ENCODE data around the gene IFT57.

The IFT57 gene

GRCh38 chr3:108243243-108243642 lies 21.0 kb upstream of the IFT57 start:
- Histone ChIP-seq H3K9ac (no peak overlapping the region), H3K27ac (no peak overlapping the region), H3K4me3 (no peak overlapping the region), H3K9me3 (replicated peaks in 1 of 11) (peaks cover 0 to 25% (median 8%) of the 10 kb centered on the region in 11 experiments; a peak in 15 of 22 replicates), H4K20me1 (no peaks in the 10 kb centered on the region), H3K36me3 (no peaks in the 10 kb centered on the region), H3K27me3 (no peaks in the 10 kb centered on the region), H3K4me2 (no peak overlapping the region), H3K4me1 (peaks cover 0 to 2% (median 0%) of the 10 kb centered on the region in 10 experiments; a peak in 2 of 20 replicates)
- no peak for TF ChIP-seq Cebpa-rat (IDR thresholded peaks at IDR 0.05)

GRCh38 chr3:108242776-108243175 lies 20.6 kb upstream of the IFT57 start:
- H3K4me3 ChIP-seq = no peak overlapping the region
- no peak overlapping the region for H3K27ac ChIP-seq
- no peaks in the 10 kb centered on the region for H3K27me3 ChIP-seq
- H3K4me2 ChIP-seq = no peak overlapping the region
- H3K4me1 ChIP-seq = no peaks in the 10 kb centered on the region
- H3K36me3 ChIP-seq = no peaks in the 10 kb centered on the region
- TF ChIP-seq Cebpa-rat (IDR thresholded peaks at IDR 0.05) = no peak
- H3K9me3 ChIP-seq (replicated peaks in 1 of 11) = peaks cover 0 to 25% (median 8%) of the 10 kb centered on the region in 11 experiments; a peak in 15 of 22 replicates
- H4K20me1 ChIP-seq = no peaks in the 10 kb centered on the region
- H3K9ac ChIP-seq = no peak overlapping the region

- H3K9me3 ChIP-seq (replicated peaks in 1 of 11) = peaks cover 0 to 25% (median 8%) of the 10 kb centered on the region in 11 experiments; a peak in 15 of 22 replicates
- no peaks in the 10 kb centered on the region for H3K4me1 ChIP-seq
- H3K9ac ChIP-seq = no peak overlapping the region
- no peaks in the 10 kb centered on the region for H3K27me3 ChIP-seq
- H3K4me3 ChIP-seq = no peak overlapping the region
- no peaks in the 10 kb centered on the region for H3K36me3 ChIP-seq
- no peak for TF ChIP-seq Cebpa-rat (IDR thresholded peaks at IDR 0.05)
- no peak overlapping the region for H3K27ac ChIP-seq
- H3K4me2 ChIP-seq = no peak overlapping the region
- no peaks in the 10 kb centered on the region for H4K20me1 ChIP-seq
Observed at GRCh38 chr3:108241721-108242120, 19.5 kb upstream of the IFT57 start.

- peaks cover 0 to 25% (median 10%) of the 10 kb centered on the region in 11 experiments; a peak in 16 of 22 replicates for H3K9me3 ChIP-seq (replicated peaks in 1 of 11)
- H3K36me3 ChIP-seq = no peaks in the 10 kb centered on the region
- H3K27ac ChIP-seq = no peak overlapping the region
- H4K20me1 ChIP-seq = no peaks in the 10 kb centered on the region
- no peak overlapping the region for H3K4me2 ChIP-seq
- no peak overlapping the region for H3K9ac ChIP-seq
- H3K4me1 ChIP-seq = no peaks in the 10 kb centered on the region
- no peak overlapping the region for H3K4me3 ChIP-seq
- no peak for TF ChIP-seq Cebpa-rat (IDR thresholded peaks at IDR 0.05)
- H3K27me3 ChIP-seq = no peaks in the 10 kb centered on the region
Observed at GRCh38 chr3:108241146-108241545, 18.9 kb upstream of the IFT57 start.

GRCh38 chr3:108239082-108239481 lies 16.9 kb upstream of the IFT57 start:
- peaks cover 0 to 3% (median 0%) of the 10 kb centered on the region in 10 experiments; a peak in 2 of 20 replicates for H3K4me1 ChIP-seq
- no peak for TF ChIP-seq Cebpa-rat (IDR thresholded peaks at IDR 0.05)
- no peak overlapping the region for H3K4me2 ChIP-seq
- H3K36me3 ChIP-seq = no peaks in the 10 kb centered on the region
- no peaks in the 10 kb centered on the region for H3K27me3 ChIP-seq
- no peak overlapping the region for H3K27ac ChIP-seq
- H3K9ac ChIP-seq = no peak overlapping the region
- H3K9me3 ChIP-seq (replicated peaks in 1 of 11) = peaks cover 0 to 7% (median 0%) of the 10 kb centered on the region in 11 experiments; a peak in 7 of 22 replicates
- H3K4me3 ChIP-seq = no peak overlapping the region
- H4K20me1 ChIP-seq = no peaks in the 10 kb centered on the region

- TF ChIP-seq Cebpa-rat (IDR thresholded peaks at IDR 0.05) = no peak
- peaks cover 0 to 3% (median 0%) of the 10 kb centered on the region in 10 experiments; a peak in 2 of 20 replicates for H3K4me1 ChIP-seq
- H3K9me3 ChIP-seq (replicated peaks in 1 of 11) = peaks cover 0 to 5% (median 0%) of the 10 kb centered on the region in 11 experiments; a peak in 1 of 22 replicates
- no peak overlapping the region for H3K4me2 ChIP-seq
- no peaks in the 10 kb centered on the region for H3K27me3 ChIP-seq
- no peaks in the 10 kb centered on the region for H3K36me3 ChIP-seq
- no peak overlapping the region for H3K27ac ChIP-seq
- H3K4me3 ChIP-seq = no peak overlapping the region
- H3K9ac ChIP-seq = no peak overlapping the region
- H4K20me1 ChIP-seq = no peaks in the 10 kb centered on the region
Observed at GRCh38 chr3:108235290-108235689, 13.1 kb upstream of the IFT57 start.

GRCh38 chr3:108234387-108234957 lies 12.2 kb upstream of the IFT57 start:
- Histone ChIP-seq H4K20me1 (no peaks in the 10 kb centered on the region), H3K9me3 (replicated peaks in 1 of 11) (peaks cover 0 to 5% (median 0%) of the 10 kb centered on the region in 11 experiments; a peak in 1 of 22 replicates), H3K4me1 (peaks cover 0 to 3% (median 0%) of the 10 kb centered on the region in 10 experiments; a peak in 2 of 20 replicates), H3K4me3 (no peak overlapping the region), H3K36me3 (no peaks in the 10 kb centered on the region), H3K27me3 (no peaks in the 10 kb centered on the region), H3K9ac (no peak overlapping the region), H3K4me2 (0 out of 22 replicates have a peak overlapping the region, but pooled peaks of 2 of the 11 experiments have one; percentile 8 to 22), H3K27ac (no peak overlapping the region)
- no peak for TF ChIP-seq Cebpa-rat (IDR thresholded peaks at IDR 0.05)

GRCh38 chr3:108228286-108228685 lies 6.1 kb upstream of the IFT57 start:
- no peak overlapping the region for H3K4me3 ChIP-seq
- H3K27me3 ChIP-seq = no peaks in the 10 kb centered on the region
- H4K20me1 ChIP-seq = no peaks in the 10 kb centered on the region
- peaks cover 12 to 21% (median 16%) of the 10 kb centered on the region in 10 experiments for H3K4me1 ChIP-seq
- no peak overlapping the region for H3K27ac ChIP-seq
- no peaks in the 10 kb centered on the region for H3K36me3 ChIP-seq
- no peak for TF ChIP-seq Cebpa-rat (IDR thresholded peaks at IDR 0.05)
- H3K9me3 ChIP-seq (replicated peaks in 1 of 11) = no peaks in the 10 kb centered on the region
- no peak overlapping the region for H3K4me2 ChIP-seq
- no peak overlapping the region for H3K9ac ChIP-seq

- no peaks in the 10 kb centered on the region for H3K36me3 ChIP-seq
- TF ChIP-seq Cebpa-rat (IDR thresholded peaks at IDR 0.05) = no peak
- peaks cover 17 to 25% (median 21%) of the 10 kb centered on the region in 10 experiments for H3K4me1 ChIP-seq
- no peak overlapping the region for H3K27ac ChIP-seq
- H3K9ac ChIP-seq = no peak overlapping the region
- H4K20me1 ChIP-seq = no peaks in the 10 kb centered on the region
- no peak overlapping the region for H3K4me3 ChIP-seq
- H3K27me3 ChIP-seq = no peaks in the 10 kb centered on the region
- H3K9me3 ChIP-seq (replicated peaks in 1 of 11) = no peaks in the 10 kb centered on the region
- H3K4me2 ChIP-seq = no peak overlapping the region
Observed at GRCh38 chr3:108227131-108227530, 4.9 kb upstream of the IFT57 start.

- no peaks in the 10 kb centered on the region for H3K9me3 ChIP-seq (replicated peaks in 1 of 11)
- H3K4me2 ChIP-seq = no peak overlapping the region
- peaks cover 29 to 38% (median 32%) of the 10 kb centered on the region in 10 experiments for H3K4me1 ChIP-seq
- no peak overlapping the region for H3K9ac ChIP-seq
- no peak overlapping the region for H3K4me3 ChIP-seq
- no peak overlapping the region for H3K27ac ChIP-seq
- no peaks in the 10 kb centered on the region for H4K20me1 ChIP-seq
- no peaks in the 10 kb centered on the region for H3K27me3 ChIP-seq
- no peak for TF ChIP-seq Cebpa-rat (IDR thresholded peaks at IDR 0.05)
- H3K36me3 ChIP-seq = no peaks in the 10 kb centered on the region
Observed at GRCh38 chr3:108225221-108225620, 3.0 kb upstream of the IFT57 start.
